HL-60 (cell line): Measurements from ENCODE around the gene RPH3AL.

Experiments used
- DNase-seq, 2 experiments: peaks; one replicate each; pipeline ENCODE4 v3.0.0-alpha.2; 2010 to 2020; ENCODE audit warnings: low read depth in 1 of 2, low spot score in 1 of 2
- H3K27ac ChIP-seq: fragments of 250-450 bp; sonication (Bioruptor Pico); replicated peaks from 2 replicates; pipeline ENCODE4 v1.5.1; 2020; ENCODE audit warnings: mild to moderate bottlenecking, moderate library complexity
- H3K27me3 ChIP-seq: fragments of 250-450 bp; sonication (Bioruptor Pico); 2 replicates; pipeline ENCODE4 v1.5.1; 2021; ENCODE audit warnings: mild to moderate bottlenecking, moderate library complexity; ENCODE audit not compliant: insufficient read depth, poor library complexity, severe bottlenecking
- H3K4me3 ChIP-seq: replicated peaks from 2 replicates; pipeline ENCODE4 v1.5.1; 2011; ENCODE audit warnings: mild to moderate bottlenecking, control low read depth, low read length; ENCODE audit not compliant: insufficient read depth
- CTCF ChIP-seq: IDR thresholded peaks from one replicate; pipeline ENCODE4 v1.5.1; 2011; ENCODE audit warnings: low read length, control low read depth, inconsistent platforms; ENCODE audit not compliant: insufficient read depth
- GABPA ChIP-seq: IDR thresholded peaks from 2 replicates; pipeline ENCODE4 v1.6.1; 2012; ENCODE audit warnings: low read depth
- POLR2AphosphoS5 ChIP-seq: IDR thresholded peaks from 2 replicates; pipeline ENCODE4 v1.6.1; 2012; ENCODE audit warnings: low read depth
- REST ChIP-seq: IDR thresholded peaks from 2 replicates; pipeline ENCODE4 v1.6.1; 2012; ENCODE audit warnings: low read depth; ENCODE audit not compliant: insufficient replicate concordance
- SPI1 ChIP-seq: IDR thresholded peaks from 2 replicates; pipeline ENCODE4 v1.6.1; 2012; ENCODE audit warnings: low read depth, mild to moderate bottlenecking, borderline replicate concordance

RPH3AL gene

GRCh38 chr17:227946-228615 lies 124.5 kb downstream of the RPH3AL start:
- H3K4me3 ChIP-seq = no peak overlapping the region
- no peak overlapping the region for H3K27ac ChIP-seq
- TF ChIP-seq REST (no peak), POLR2AphosphoS5 (no peak), SPI1 (no peak), CTCF (no peak), GABPA (no peak)
- H3K27me3 ChIP-seq = no peaks in the 10 kb centered on the region
- no peak for DNase-seq

GRCh38 chr17:227078-227945 lies 125.3 kb downstream of the RPH3AL start:
- Histone ChIP-seq H3K27ac (no peak overlapping the region), H3K4me3 (no peak overlapping the region), H3K27me3 (no peaks in the 10 kb centered on the region)
- no peak for DNase-seq
- TF ChIP-seq SPI1 = no peak
- no peak for TF ChIP-seq CTCF
- no peak for TF ChIP-seq GABPA
- TF ChIP-seq REST = no peak
- TF ChIP-seq POLR2AphosphoS5 = no peak

GRCh38 chr17:226108-227077 lies 126.2 kb downstream of the RPH3AL start:
- Histone ChIP-seq H3K4me3 (no peak overlapping the region), H3K27ac (no peak overlapping the region), H3K27me3 (no peaks in the 10 kb centered on the region)
- no peak for TF ChIP-seq SPI1
- TF ChIP-seq REST = no peak
- no peak for TF ChIP-seq GABPA
- TF ChIP-seq POLR2AphosphoS5 = no peak
- DNase-seq = no peak
